Measurements from ENCODE around the gene CDH20. TPM values are rescaled to one million over a fixed set of nuclear protein-coding genes. Genes with fewer than 3 reads are reported as not detected.
A peak's percentile ranks its signal among the peaks of the same experiment; 100 is the strongest.

The CDH20 gene
- total RNA-seq, 3 donors from 2014 or later: not detected

GRCh38 chr18:61388010-61388409 is 54.8 kb downstream of the CDH20 start:
- H3K9me3 ChIP-seq: no peaks in the 10 kb centered on the region
- TF ChIP-seq CTCF (IDR thresholded peaks at IDR 0.05): no peak
- H3K4me1 ChIP-seq (ENCODE audit: low read depth): no peaks in the 10 kb centered on the region
- intact Hi-C loops (cut with DNase I, micrococcal nuclease): no loop called here
- no peak overlapping the region for H3K4me3 ChIP-seq
- ATAC-seq: peak; percentile 91
- no peaks in the 10 kb centered on the region for H3K36me3 ChIP-seq (ENCODE audit: low read depth)
- peak in 1 of 3 donors; percentile 66 for DNase-seq

GRCh38 chr18:61394983-61395382 is 61.8 kb downstream of the CDH20 start:
- no peaks in the 10 kb centered on the region for H3K4me1 ChIP-seq (ENCODE audit: low read depth)
- intact Hi-C loops (cut with DNase I, micrococcal nuclease): no loop called here
- no peaks in the 10 kb centered on the region for H3K9me3 ChIP-seq
- DNase-seq (no peak), ATAC-seq (no peak)
- TF ChIP-seq CTCF (IDR thresholded peaks at IDR 0.05): no peak
- no peak overlapping the region for H3K4me3 ChIP-seq
- H3K36me3 ChIP-seq (ENCODE audit: low read depth): no peaks in the 10 kb centered on the region

GRCh38 chr18:61397222-61397621 is 64.0 kb downstream of the CDH20 start:
- DNase-seq (no peak), ATAC-seq (no peak)
- no peak overlapping the region for H3K4me3 ChIP-seq
- no peak for TF ChIP-seq CTCF (IDR thresholded peaks at IDR 0.05)
- no peaks in the 10 kb centered on the region for H3K4me1 ChIP-seq (ENCODE audit: low read depth)
- H3K36me3 ChIP-seq (ENCODE audit: low read depth): no peaks in the 10 kb centered on the region
- intact Hi-C loops (cut with DNase I, micrococcal nuclease): no loop called here
- no peaks in the 10 kb centered on the region for H3K9me3 ChIP-seq

GRCh38 chr18:61398961-61399705 is 65.9 kb downstream of the CDH20 start:
- no peaks in the 10 kb centered on the region for H3K4me1 ChIP-seq (ENCODE audit: low read depth)
- intact Hi-C loops (cut with DNase I, micrococcal nuclease): no loop called here
- DNase-seq (no peak), ATAC-seq (no peak)
- no peak for TF ChIP-seq CTCF (IDR thresholded peaks at IDR 0.05)
- H3K9me3 ChIP-seq: no peaks in the 10 kb centered on the region
- no peak overlapping the region for H3K4me3 ChIP-seq
- H3K36me3 ChIP-seq (ENCODE audit: low read depth): no peaks in the 10 kb centered on the region

- H3K9me3 ChIP-seq: no peaks in the 10 kb centered on the region
- no peaks in the 10 kb centered on the region for H3K36me3 ChIP-seq (ENCODE audit: low read depth)
- no peak for TF ChIP-seq CTCF (IDR thresholded peaks at IDR 0.05)
- no peaks in the 10 kb centered on the region for H3K4me1 ChIP-seq (ENCODE audit: low read depth)
- DNase-seq: no peak
- ATAC-seq: no peak
- intact Hi-C loops (cut with DNase I, micrococcal nuclease): no loop called here
- no peak overlapping the region for H3K4me3 ChIP-seq
These were observed 66.9 kb downstream of the CDH20 start for GRCh38 chr18:61400016-61400635.
